ENCODE results near the gene ARHGAP6. TPM values are rescaled to one million over a fixed set of nuclear protein-coding genes. Genes with fewer than 3 reads are reported as not detected.

The ARHGAP6 gene
- polyA plus RNA-seq, 3 donors: 0.31 to 1.1 (median 0.40) TPM

DNA sequence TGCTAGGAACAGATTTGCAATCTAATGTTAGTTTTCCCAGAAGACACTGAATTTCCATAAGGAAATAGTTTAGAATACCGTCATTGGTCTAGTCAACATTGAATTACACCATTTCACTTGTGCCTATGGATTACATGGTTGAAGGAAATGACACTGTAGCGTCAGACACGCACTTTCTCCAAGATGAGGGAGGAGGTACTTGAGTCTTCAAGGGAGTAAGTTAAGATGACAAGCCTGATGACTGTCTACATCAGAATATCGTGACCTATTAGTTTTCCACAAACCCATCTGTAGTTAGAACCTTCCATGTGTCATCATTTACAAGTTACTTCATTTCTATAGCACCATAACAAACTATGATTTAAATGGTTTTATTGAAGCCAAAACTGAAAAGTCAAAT lies 218.8 kb downstream of the ARHGAP6 start:
- TF ChIP-seq, protein P1, sequence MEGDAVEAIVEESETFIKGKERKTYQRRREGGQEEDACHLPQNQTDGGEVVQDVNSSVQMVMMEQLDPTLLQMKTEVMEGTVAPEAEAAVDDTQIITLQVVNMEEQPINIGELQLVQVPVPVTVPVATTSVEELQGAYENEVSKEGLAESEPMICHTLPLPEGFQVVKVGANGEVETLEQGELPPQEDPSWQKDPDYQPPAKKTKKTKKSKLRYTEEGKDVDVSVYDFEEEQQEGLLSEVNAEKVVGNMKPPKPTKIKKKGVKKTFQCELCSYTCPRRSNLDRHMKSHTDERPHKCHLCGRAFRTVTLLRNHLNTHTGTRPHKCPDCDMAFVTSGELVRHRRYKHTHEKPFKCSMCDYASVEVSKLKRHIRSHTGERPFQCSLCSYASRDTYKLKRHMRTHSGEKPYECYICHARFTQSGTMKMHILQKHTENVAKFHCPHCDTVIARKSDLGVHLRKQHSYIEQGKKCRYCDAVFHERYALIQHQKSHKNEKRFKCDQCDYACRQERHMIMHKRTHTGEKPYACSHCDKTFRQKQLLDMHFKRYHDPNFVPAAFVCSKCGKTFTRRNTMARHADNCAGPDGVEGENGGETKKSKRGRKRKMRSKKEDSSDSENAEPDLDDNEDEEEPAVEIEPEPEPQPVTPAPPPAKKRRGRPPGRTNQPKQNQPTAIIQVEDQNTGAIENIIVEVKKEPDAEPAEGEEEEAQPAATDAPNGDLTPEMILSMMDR (IDR thresholded peaks at IDR 0.05): no peak
- no CpG with 5 or more reads among the region's 4 CpGs for WGBS (ENCODE audit: insufficient coverage)
- no peak overlapping the region for H2AFZ ChIP-seq (ENCODE audit: insufficient read depth, low read depth, low read length, poor library complexity, severe bottlenecking)
- H3K9me3 Mint-ChIP-seq: peaks cover 0 to 8% (median 0%) of the 10 kb centered on the region in 7 donors
- no peak overlapping the region for H3K4me2 ChIP-seq (replicated peaks; ENCODE audit: extremely low read depth, low read length, poor library complexity, severe bottlenecking)
- no peak overlapping the region for H3K27ac ChIP-seq (ENCODE audit: low read depth in 1 of 2, low read length in 2 of 2)
- H3K4me3 ChIP-seq (replicated peaks in 1 of 3; ENCODE audit: low read depth in 2 of 3, low read length in 3 of 3): no peak overlapping the region
- H3K4me1 ChIP-seq (ENCODE audit: control insufficient read depth in 1 of 2, insufficient read depth in 2 of 2, low read length in 2 of 2): no peaks in the 10 kb centered on the region
- intact Hi-C loops (cut with micrococcal nuclease): no loop called here
- H3K27ac Mint-ChIP-seq: no peak overlapping the region
- H3K36me3 Mint-ChIP-seq: no peaks in the 10 kb centered on the region
- no peaks in the 10 kb centered on the region for H4K20me1 ChIP-seq (ENCODE audit: insufficient read depth, low read length)
- no peak for DNase-seq
- H3K9ac ChIP-seq (ENCODE audit: insufficient read depth, low read length, poor library complexity, severe bottlenecking): no peak overlapping the region
- no peak overlapping the region for H3K4me3 Mint-ChIP-seq
- H3K36me3 ChIP-seq (replicated peaks in 1 of 2; ENCODE audit: control insufficient read depth in 1 of 2, insufficient read depth in 2 of 2, low read length in 2 of 2): no peaks in the 10 kb centered on the region
- no peaks in the 10 kb centered on the region for H3K27me3 ChIP-seq (ENCODE audit: control insufficient read depth in 2 of 2, insufficient read depth in 2 of 2, low read length in 2 of 2)
- no peaks in the 10 kb centered on the region for H3K9me3 ChIP-seq (replicated peaks in 1 of 2; ENCODE audit: control insufficient read depth in 1 of 2, insufficient read depth in 1 of 2, low read length in 2 of 2)
- no peaks in the 10 kb centered on the region for H3K4me1 Mint-ChIP-seq
- H3K27me3 Mint-ChIP-seq (ENCODE audit: low read depth in 3 of 3): peaks cover 0 to 6% (median 0%) of the 10 kb centered on the region in 3 donors
- H3K79me2 ChIP-seq (ENCODE audit: insufficient read depth, low read length): no peaks in the 10 kb centered on the region

DNA sequence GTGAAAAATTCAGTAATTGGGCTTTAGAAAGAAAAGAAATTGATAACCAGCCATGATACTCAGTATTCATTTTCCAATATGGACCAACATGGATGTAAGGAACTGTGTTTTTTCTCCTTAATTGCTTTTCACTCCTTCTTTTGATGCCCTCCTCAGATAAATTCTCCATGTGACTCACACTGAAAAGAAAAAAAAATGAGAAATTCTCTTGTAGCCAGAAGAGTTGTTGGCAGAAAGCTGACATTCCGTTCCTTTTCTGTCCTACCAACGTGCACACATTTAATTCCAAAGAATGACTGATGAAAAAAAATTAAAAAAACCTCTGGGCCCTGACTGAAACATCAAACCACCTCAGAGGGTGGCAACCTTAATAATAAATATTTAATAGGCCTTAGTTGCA lies 219.4 kb downstream of the ARHGAP6 start:
- Histone ChIP-seq H3K27ac (ENCODE audit: low read depth in 1 of 2, low read length in 2 of 2) (no peak overlapping the region), H3K79me2 (ENCODE audit: insufficient read depth, low read length) (no peaks in the 10 kb centered on the region), H4K20me1 (ENCODE audit: insufficient read depth, low read length) (no peaks in the 10 kb centered on the region), H3K9ac (ENCODE audit: insufficient read depth, low read length, poor library complexity, severe bottlenecking) (no peak overlapping the region), H3K27me3 (ENCODE audit: control insufficient read depth in 2 of 2, insufficient read depth in 2 of 2, low read length in 2 of 2) (no peaks in the 10 kb centered on the region), H2AFZ (ENCODE audit: insufficient read depth, low read depth, low read length, poor library complexity, severe bottlenecking) (no peak overlapping the region), H3K9me3 (replicated peaks in 1 of 2; ENCODE audit: control insufficient read depth in 1 of 2, insufficient read depth in 1 of 2, low read length in 2 of 2) (no peaks in the 10 kb centered on the region), H3K36me3 (replicated peaks in 1 of 2; ENCODE audit: control insufficient read depth in 1 of 2, insufficient read depth in 2 of 2, low read length in 2 of 2) (no peaks in the 10 kb centered on the region), H3K4me3 (replicated peaks in 1 of 3; ENCODE audit: low read depth in 2 of 3, low read length in 3 of 3) (no peak overlapping the region), H3K4me2 (replicated peaks; ENCODE audit: extremely low read depth, low read length, poor library complexity, severe bottlenecking) (no peak overlapping the region), H3K4me1 (ENCODE audit: control insufficient read depth in 1 of 2, insufficient read depth in 2 of 2, low read length in 2 of 2) (no peaks in the 10 kb centered on the region)
- H3K4me3 Mint-ChIP-seq: no peak overlapping the region
- H3K27me3 Mint-ChIP-seq (ENCODE audit: low read depth in 3 of 3): peaks cover 0 to 6% (median 0%) of the 10 kb centered on the region in 3 donors
- no peaks in the 10 kb centered on the region for H3K4me1 Mint-ChIP-seq
- TF ChIP-seq, protein P1 (IDR thresholded peaks at IDR 0.05): no peak
- DNase-seq: no peak
- H3K27ac Mint-ChIP-seq: no peak overlapping the region
- intact Hi-C loops (cut with micrococcal nuclease): no loop called here
- H3K36me3 Mint-ChIP-seq: no peaks in the 10 kb centered on the region
- WGBS (ENCODE audit: insufficient coverage): no CpG with 5 or more reads among the region's 2 CpGs
- H3K9me3 Mint-ChIP-seq: peaks cover 0 to 5% (median 0%) of the 10 kb centered on the region in 7 donors
